HL-60 (cell line): ENCODE measurements around the gene CSMD2.

Experiments
- GABPA ChIP-seq: IDR thresholded peaks from 2 replicates; pipeline ENCODE4 v1.6.1; 2012; ENCODE audit warnings: low read depth
- POLR2AphosphoS5 ChIP-seq: IDR thresholded peaks from 2 replicates; pipeline ENCODE4 v1.6.1; 2012; ENCODE audit warnings: low read depth
- TF ChIP-seq, protein P1 (sequence below): IDR thresholded peaks from one replicate; pipeline ENCODE4 v1.5.1; 2011; ENCODE audit warnings: low read length, control low read depth, inconsistent platforms; ENCODE audit not compliant: insufficient read depth
- TF ChIP-seq, protein P2 (sequence below): IDR thresholded peaks from 2 replicates; pipeline ENCODE4 v1.6.1; 2012; ENCODE audit warnings: low read depth; ENCODE audit not compliant: insufficient replicate concordance

DNA sequence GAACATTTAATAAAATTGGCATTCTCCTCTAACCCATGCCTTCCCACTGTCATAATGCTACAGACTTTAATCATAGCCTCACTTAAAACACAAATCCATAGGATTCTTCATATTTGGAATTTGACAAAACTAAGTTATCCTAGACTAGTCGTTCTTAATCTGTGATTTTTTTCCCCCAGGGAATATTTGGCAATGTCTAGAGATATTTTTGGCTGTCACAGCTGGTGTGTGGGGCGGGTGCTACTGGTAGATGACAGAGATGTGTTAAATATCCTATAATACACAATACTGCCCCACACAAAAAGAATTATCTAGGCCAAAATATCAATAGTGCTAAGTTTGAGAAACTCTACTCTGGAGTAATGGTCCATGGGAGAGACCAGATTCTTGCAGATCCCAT lies 396.9 kb downstream of the CSMD2 start:
- TF ChIP-seq, protein P1, sequence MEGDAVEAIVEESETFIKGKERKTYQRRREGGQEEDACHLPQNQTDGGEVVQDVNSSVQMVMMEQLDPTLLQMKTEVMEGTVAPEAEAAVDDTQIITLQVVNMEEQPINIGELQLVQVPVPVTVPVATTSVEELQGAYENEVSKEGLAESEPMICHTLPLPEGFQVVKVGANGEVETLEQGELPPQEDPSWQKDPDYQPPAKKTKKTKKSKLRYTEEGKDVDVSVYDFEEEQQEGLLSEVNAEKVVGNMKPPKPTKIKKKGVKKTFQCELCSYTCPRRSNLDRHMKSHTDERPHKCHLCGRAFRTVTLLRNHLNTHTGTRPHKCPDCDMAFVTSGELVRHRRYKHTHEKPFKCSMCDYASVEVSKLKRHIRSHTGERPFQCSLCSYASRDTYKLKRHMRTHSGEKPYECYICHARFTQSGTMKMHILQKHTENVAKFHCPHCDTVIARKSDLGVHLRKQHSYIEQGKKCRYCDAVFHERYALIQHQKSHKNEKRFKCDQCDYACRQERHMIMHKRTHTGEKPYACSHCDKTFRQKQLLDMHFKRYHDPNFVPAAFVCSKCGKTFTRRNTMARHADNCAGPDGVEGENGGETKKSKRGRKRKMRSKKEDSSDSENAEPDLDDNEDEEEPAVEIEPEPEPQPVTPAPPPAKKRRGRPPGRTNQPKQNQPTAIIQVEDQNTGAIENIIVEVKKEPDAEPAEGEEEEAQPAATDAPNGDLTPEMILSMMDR: no peak
- TF ChIP-seq, protein P2, sequence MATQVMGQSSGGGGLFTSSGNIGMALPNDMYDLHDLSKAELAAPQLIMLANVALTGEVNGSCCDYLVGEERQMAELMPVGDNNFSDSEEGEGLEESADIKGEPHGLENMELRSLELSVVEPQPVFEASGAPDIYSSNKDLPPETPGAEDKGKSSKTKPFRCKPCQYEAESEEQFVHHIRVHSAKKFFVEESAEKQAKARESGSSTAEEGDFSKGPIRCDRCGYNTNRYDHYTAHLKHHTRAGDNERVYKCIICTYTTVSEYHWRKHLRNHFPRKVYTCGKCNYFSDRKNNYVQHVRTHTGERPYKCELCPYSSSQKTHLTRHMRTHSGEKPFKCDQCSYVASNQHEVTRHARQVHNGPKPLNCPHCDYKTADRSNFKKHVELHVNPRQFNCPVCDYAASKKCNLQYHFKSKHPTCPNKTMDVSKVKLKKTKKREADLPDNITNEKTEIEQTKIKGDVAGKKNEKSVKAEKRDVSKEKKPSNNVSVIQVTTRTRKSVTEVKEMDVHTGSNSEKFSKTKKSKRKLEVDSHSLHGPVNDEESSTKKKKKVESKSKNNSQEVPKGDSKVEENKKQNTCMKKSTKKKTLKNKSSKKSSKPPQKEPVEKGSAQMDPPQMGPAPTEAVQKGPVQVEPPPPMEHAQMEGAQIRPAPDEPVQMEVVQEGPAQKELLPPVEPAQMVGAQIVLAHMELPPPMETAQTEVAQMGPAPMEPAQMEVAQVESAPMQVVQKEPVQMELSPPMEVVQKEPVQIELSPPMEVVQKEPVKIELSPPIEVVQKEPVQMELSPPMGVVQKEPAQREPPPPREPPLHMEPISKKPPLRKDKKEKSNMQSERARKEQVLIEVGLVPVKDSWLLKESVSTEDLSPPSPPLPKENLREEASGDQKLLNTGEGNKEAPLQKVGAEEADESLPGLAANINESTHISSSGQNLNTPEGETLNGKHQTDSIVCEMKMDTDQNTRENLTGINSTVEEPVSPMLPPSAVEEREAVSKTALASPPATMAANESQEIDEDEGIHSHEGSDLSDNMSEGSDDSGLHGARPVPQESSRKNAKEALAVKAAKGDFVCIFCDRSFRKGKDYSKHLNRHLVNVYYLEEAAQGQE: no peak
- TF ChIP-seq POLR2AphosphoS5 (no peak), GABPA (no peak)
